ENCODE measurements around the gene LIPC. TPM values are rescaled to one million over a fixed set of nuclear protein-coding genes. Genes with fewer than 3 reads are reported as not detected.

Gene LIPC
- total RNA-seq, 2 donors from 2014 or later = not detected

GRCh38 chr15:58416963-58417362 lies 14.8 kb upstream of the LIPC start:
- no peaks in the 10 kb centered on the region for H3K27me3 ChIP-seq (replicated peaks; ENCODE audit: insufficient read depth)
- DNase-seq (ENCODE audit: low spot score) (no peak), ATAC-seq (ENCODE audit: insufficient number of reproducible peaks, low FRiP score, low read depth) (no peak)
- no peak overlapping the region for H3K27ac ChIP-seq
- peaks cover 3% of the 10 kb centered on the region for H3K9me3 ChIP-seq
- TF ChIP-seq CTCF (IDR thresholded peaks at IDR 0.05) = no peak
- no peak overlapping the region for H3K4me3 ChIP-seq
- no peaks in the 10 kb centered on the region for H3K36me3 ChIP-seq
- H3K4me1 ChIP-seq (ENCODE audit: control insufficient read depth in 1 of 2, low read depth in 2 of 2) = no peaks in the 10 kb centered on the region

- Histone ChIP-seq H3K9me3 (peaks cover 3% of the 10 kb centered on the region), H3K27ac (no peak overlapping the region), H3K36me3 (no peaks in the 10 kb centered on the region), H3K4me1 (ENCODE audit: control insufficient read depth in 1 of 2, low read depth in 2 of 2) (no peaks in the 10 kb centered on the region), H3K4me3 (no peak overlapping the region), H3K27me3 (replicated peaks; ENCODE audit: insufficient read depth) (no peaks in the 10 kb centered on the region)
- DNase-seq (ENCODE audit: low spot score) (no peak), ATAC-seq (ENCODE audit: insufficient number of reproducible peaks, low FRiP score, low read depth) (no peak)
- no peak for TF ChIP-seq CTCF (IDR thresholded peaks at IDR 0.05)
Observed at GRCh38 chr15:58418135-58418534, 13.7 kb upstream of the LIPC start.

GRCh38 chr15:58419803-58420524 lies 11.8 kb upstream of the LIPC start:
- DNase-seq (ENCODE audit: low spot score) (no peak), ATAC-seq (ENCODE audit: insufficient number of reproducible peaks, low FRiP score, low read depth) (no peak)
- Histone ChIP-seq H3K4me1 (ENCODE audit: control insufficient read depth in 1 of 2, low read depth in 2 of 2) (no peaks in the 10 kb centered on the region), H3K36me3 (no peaks in the 10 kb centered on the region), H3K9me3 (peaks cover 3% of the 10 kb centered on the region), H3K27ac (no peak overlapping the region), H3K27me3 (replicated peaks; ENCODE audit: insufficient read depth) (no peaks in the 10 kb centered on the region), H3K4me3 (no peak overlapping the region)
- TF ChIP-seq CTCF (IDR thresholded peaks at IDR 0.05) = no peak

- H3K36me3 ChIP-seq = no peaks in the 10 kb centered on the region
- no peak for TF ChIP-seq CTCF (IDR thresholded peaks at IDR 0.05)
- ATAC-seq (ENCODE audit: insufficient number of reproducible peaks, low FRiP score, low read depth) (no peak), DNase-seq (ENCODE audit: low spot score) (no peak)
- no peak overlapping the region for H3K27ac ChIP-seq
- peaks cover 3% of the 10 kb centered on the region for H3K9me3 ChIP-seq
- no peaks in the 10 kb centered on the region for H3K4me1 ChIP-seq (ENCODE audit: control insufficient read depth in 1 of 2, low read depth in 2 of 2)
- no peaks in the 10 kb centered on the region for H3K27me3 ChIP-seq (replicated peaks; ENCODE audit: insufficient read depth)
- no peak overlapping the region for H3K4me3 ChIP-seq
Observed at GRCh38 chr15:58420579-58421043, 11.2 kb upstream of the LIPC start.

- no peaks in the 10 kb centered on the region for H3K4me1 ChIP-seq (ENCODE audit: control insufficient read depth in 1 of 2, low read depth in 2 of 2)
- no peak for TF ChIP-seq CTCF (IDR thresholded peaks at IDR 0.05)
- no peak overlapping the region for H3K4me3 ChIP-seq
Observed at GRCh38 chr15:58423205-58423604, 8.6 kb upstream of the LIPC start.

More at GRCh38 chr15:58423205-58423604, 8.6 kb upstream of the LIPC start:
- H3K27me3 ChIP-seq (replicated peaks; ENCODE audit: insufficient read depth) = no peaks in the 10 kb centered on the region
- H3K27ac ChIP-seq = no peak overlapping the region
- H3K9me3 ChIP-seq = no peaks in the 10 kb centered on the region
- DNase-seq (ENCODE audit: low spot score) = no peak
- H3K36me3 ChIP-seq = no peaks in the 10 kb centered on the region
- no peak for ATAC-seq (ENCODE audit: insufficient number of reproducible peaks, low FRiP score, low read depth)

Measured in thoracic aorta (tissue), 2 donors.